ENCODE data around the gene SMAD3. TPM values are rescaled to one million over a fixed set of nuclear protein-coding genes. Genes with fewer than 3 reads are reported as not detected.

The SMAD3 gene
- total and polyA plus RNA-seq, 2 donors (not counting 1 experiment from before 2014, with no cell fraction given), result 55.9 to 163 TPM

GRCh38 chr15:67142092-67142766 lies 76.8 kb downstream of the SMAD3 start:
- 100% methylated on average over 2 of the region's 7 CpGs for WGBS (ENCODE audit: insufficient coverage)
- peaks cover 92% of the 10 kb centered on the region for H3K4me1 Mint-ChIP-seq
- Histone ChIP-seq H3K4me3 (ENCODE audit: control extremely low read depth in 1 of 5, extremely low read depth in 1 of 5, insufficient read depth in 1 of 5, low read depth in 2 of 5, low read length in 4 of 5) (no peak overlapping the region), H2AFZ (ENCODE audit: insufficient read depth, low read depth, low read length, poor library complexity, severe bottlenecking) (no peak overlapping the region), H3K27me3 (replicated peaks in 1 of 4; ENCODE audit: control extremely low read depth in 1 of 4, control insufficient read depth in 3 of 4, insufficient read depth in 4 of 4, low read length in 3 of 4) (no peaks in the 10 kb centered on the region), H3K4me1 (ENCODE audit: control insufficient read depth in 2 of 2, insufficient read depth in 2 of 2, low read length in 2 of 2) (peaks cover 79 to 82% of the 10 kb centered on the region in 2 donors), H3K36me3 (replicated peaks in 1 of 2; ENCODE audit: control extremely low read depth in 1 of 2, control insufficient read depth in 1 of 2, extremely low read depth in 1 of 2, insufficient read depth in 2 of 2, low read length in 1 of 2) (no peaks in the 10 kb centered on the region), H4K20me1 (ENCODE audit: control insufficient read depth, insufficient read depth, low read length, poor library complexity, severe bottlenecking) (peaks cover 99% of the 10 kb centered on the region), H3K4me2 (replicated peaks; ENCODE audit: low read depth, low read length, poor library complexity, severe bottlenecking) (no peak overlapping the region), H3K79me2 (ENCODE audit: control insufficient read depth, insufficient read depth, low read length) (peaks cover 100% of the 10 kb centered on the region), H3K27ac (ENCODE audit: low read length in 2 of 2) (no peak overlapping the region), H3K9me3 (ENCODE audit: control extremely low read depth in 1 of 3, control insufficient read depth in 2 of 3, insufficient read depth in 1 of 3, low read length in 2 of 3) (no peaks in the 10 kb centered on the region), H3K9ac (ENCODE audit: low read length) (no peak overlapping the region)
- H3K4me3 Mint-ChIP-seq, result no peak overlapping the region
- ATAC-seq (ENCODE audit: low read depth), result no peak
- TF ChIP-seq CTCF (IDR thresholded peaks at IDR 0.05), result no peak
- no peak for TF ChIP-seq EZH2 (IDR thresholded peaks at IDR 0.05; ENCODE audit: borderline replicate concordance, insufficient read depth, low read depth, low read length, poor library complexity, severe bottlenecking)
- H3K27me3 Mint-ChIP-seq, result no peaks in the 10 kb centered on the region
- intact Hi-C loops (cut with micrococcal nuclease), result no loop called here
- H3K27ac Mint-ChIP-seq, result no peak overlapping the region
- ChIA-PET CTCF (interaction anchor here (0.7 to 1.5 kb wide), 4 partner anchors 10 to 196 kb away, joined by 3 to 4 read pairs (median 4); no protein-coding TSS in a partner anchor), POLR2A (interaction anchor here (1.2 kb wide), 1 partner anchor 17 kb away, joined by 3 read pairs; no protein-coding TSS in a partner anchor)
- DNase-seq, result no peak
- no peaks in the 10 kb centered on the region for H3K9me3 Mint-ChIP-seq (ENCODE audit: insufficient read depth)

- no peak for DNase-seq
- H3K4me3 Mint-ChIP-seq, result no peak overlapping the region
- Histone ChIP-seq H3K27me3 (replicated peaks in 1 of 4; ENCODE audit: control extremely low read depth in 1 of 4, control insufficient read depth in 3 of 4, insufficient read depth in 4 of 4, low read length in 3 of 4) (no peaks in the 10 kb centered on the region), H4K20me1 (ENCODE audit: control insufficient read depth, insufficient read depth, low read length, poor library complexity, severe bottlenecking) (peaks cover 99% of the 10 kb centered on the region), H3K4me1 (ENCODE audit: control insufficient read depth in 2 of 2, insufficient read depth in 2 of 2, low read length in 2 of 2) (peaks cover 79 to 83% of the 10 kb centered on the region in 2 donors), H3K4me2 (replicated peaks; ENCODE audit: low read depth, low read length, poor library complexity, severe bottlenecking) (no peak overlapping the region), H3K36me3 (replicated peaks in 1 of 2; ENCODE audit: control extremely low read depth in 1 of 2, control insufficient read depth in 1 of 2, extremely low read depth in 1 of 2, insufficient read depth in 2 of 2, low read length in 1 of 2) (no peaks in the 10 kb centered on the region), H3K79me2 (ENCODE audit: control insufficient read depth, insufficient read depth, low read length) (peaks cover 100% of the 10 kb centered on the region), H3K4me3 (ENCODE audit: control extremely low read depth in 1 of 5, extremely low read depth in 1 of 5, insufficient read depth in 1 of 5, low read depth in 2 of 5, low read length in 4 of 5) (no peak overlapping the region), H3K9ac (ENCODE audit: low read length) (no peak overlapping the region), H3K9me3 (ENCODE audit: control extremely low read depth in 1 of 3, control insufficient read depth in 2 of 3, insufficient read depth in 1 of 3, low read length in 2 of 3) (no peaks in the 10 kb centered on the region), H2AFZ (ENCODE audit: insufficient read depth, low read depth, low read length, poor library complexity, severe bottlenecking) (no peak overlapping the region), H3K27ac (ENCODE audit: low read length in 2 of 2) (no peak overlapping the region)
- peaks cover 92% of the 10 kb centered on the region for H3K4me1 Mint-ChIP-seq
- no peak for ATAC-seq (ENCODE audit: low read depth)
- TF ChIP-seq CTCF (IDR thresholded peaks at IDR 0.05) (no peak), EZH2 (IDR thresholded peaks at IDR 0.05; ENCODE audit: borderline replicate concordance, insufficient read depth, low read depth, low read length, poor library complexity, severe bottlenecking) (no peak)
- intact Hi-C loops (cut with micrococcal nuclease), result no loop called here
- no peaks in the 10 kb centered on the region for H3K27me3 Mint-ChIP-seq
- ChIA-PET CTCF (interaction anchor here (0.7 to 1.5 kb wide), 3 partner anchors 10 to 197 kb away, joined by 3 to 4 read pairs (median 4); no protein-coding TSS in a partner anchor), POLR2A (interaction anchor here (1.2 kb wide), 1 partner anchor 17 kb away, joined by 3 read pairs; no protein-coding TSS in a partner anchor)
- H3K9me3 Mint-ChIP-seq (ENCODE audit: insufficient read depth), result no peaks in the 10 kb centered on the region
- H3K27ac Mint-ChIP-seq, result no peak overlapping the region
- 99% methylated on average over 6 of the region's 6 CpGs for WGBS (ENCODE audit: insufficient coverage)
Measured at GRCh38 chr15:67142767-67143100, 77.3 kb downstream of the SMAD3 start.
